GM06990 (cell line): ENCODE data around the gene CD3G.

Experiments
- DNase-seq: peaks from one replicate; pipeline ENCODE4 v3.0.0-alpha.2; 2011; ENCODE audit not compliant: insufficient read length; ENCODE audit errors: extremely low read depth
- H3K27me3 ChIP-seq: replicated peaks from 2 replicates; pipeline ENCODE4 v1.6.0; 2011; ENCODE audit warnings: low read length; ENCODE audit not compliant: control insufficient read depth, insufficient read depth
- H3K36me3 ChIP-seq: 2 replicates; pipeline ENCODE4 v1.5.1; 2011; ENCODE audit warnings: low read length; ENCODE audit not compliant: control insufficient read depth, insufficient read depth
- H3K4me3 ChIP-seq: replicated peaks from 2 replicates; pipeline ENCODE4 v1.5.1; 2011; ENCODE audit warnings: low read depth, mild to moderate bottlenecking, control low read depth, low read length
- TF ChIP-seq, protein P1 (sequence below): IDR thresholded peaks from 2 replicates; pipeline ENCODE4 v1.5.1; 2011; ENCODE audit warnings: low read length, control low read depth, mild to moderate bottlenecking, inconsistent platforms; ENCODE audit not compliant: insufficient read depth, poor library complexity, severe bottlenecking

Gene CD3G

DNA sequence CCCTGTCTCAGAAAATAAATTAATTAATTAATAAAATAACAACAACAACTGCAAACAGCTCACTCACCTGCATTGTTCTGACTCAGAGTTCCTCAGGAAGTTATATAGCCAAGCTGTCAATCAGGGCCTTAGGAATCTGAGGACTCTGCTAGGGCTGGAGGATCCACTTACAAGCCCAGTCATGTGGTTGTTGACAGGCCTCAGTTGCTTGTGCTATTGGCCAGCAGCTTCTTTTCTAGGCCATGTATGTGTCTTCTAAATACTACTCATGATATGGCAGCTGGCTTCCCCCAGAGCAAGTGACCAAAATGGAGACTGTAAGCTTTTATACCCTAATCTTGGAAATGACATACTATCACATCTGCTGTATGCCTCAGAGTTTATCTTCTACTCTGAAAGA lies 36.4 kb downstream of the CD3G start:
- no peaks in the 10 kb centered on the region for H3K27me3 ChIP-seq
- H3K4me3 ChIP-seq = no peak overlapping the region
- no peak for DNase-seq
- TF ChIP-seq, protein P1, sequence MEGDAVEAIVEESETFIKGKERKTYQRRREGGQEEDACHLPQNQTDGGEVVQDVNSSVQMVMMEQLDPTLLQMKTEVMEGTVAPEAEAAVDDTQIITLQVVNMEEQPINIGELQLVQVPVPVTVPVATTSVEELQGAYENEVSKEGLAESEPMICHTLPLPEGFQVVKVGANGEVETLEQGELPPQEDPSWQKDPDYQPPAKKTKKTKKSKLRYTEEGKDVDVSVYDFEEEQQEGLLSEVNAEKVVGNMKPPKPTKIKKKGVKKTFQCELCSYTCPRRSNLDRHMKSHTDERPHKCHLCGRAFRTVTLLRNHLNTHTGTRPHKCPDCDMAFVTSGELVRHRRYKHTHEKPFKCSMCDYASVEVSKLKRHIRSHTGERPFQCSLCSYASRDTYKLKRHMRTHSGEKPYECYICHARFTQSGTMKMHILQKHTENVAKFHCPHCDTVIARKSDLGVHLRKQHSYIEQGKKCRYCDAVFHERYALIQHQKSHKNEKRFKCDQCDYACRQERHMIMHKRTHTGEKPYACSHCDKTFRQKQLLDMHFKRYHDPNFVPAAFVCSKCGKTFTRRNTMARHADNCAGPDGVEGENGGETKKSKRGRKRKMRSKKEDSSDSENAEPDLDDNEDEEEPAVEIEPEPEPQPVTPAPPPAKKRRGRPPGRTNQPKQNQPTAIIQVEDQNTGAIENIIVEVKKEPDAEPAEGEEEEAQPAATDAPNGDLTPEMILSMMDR = no peak
- H3K36me3 ChIP-seq = peaks cover 19% of the 10 kb centered on the region

DNA sequence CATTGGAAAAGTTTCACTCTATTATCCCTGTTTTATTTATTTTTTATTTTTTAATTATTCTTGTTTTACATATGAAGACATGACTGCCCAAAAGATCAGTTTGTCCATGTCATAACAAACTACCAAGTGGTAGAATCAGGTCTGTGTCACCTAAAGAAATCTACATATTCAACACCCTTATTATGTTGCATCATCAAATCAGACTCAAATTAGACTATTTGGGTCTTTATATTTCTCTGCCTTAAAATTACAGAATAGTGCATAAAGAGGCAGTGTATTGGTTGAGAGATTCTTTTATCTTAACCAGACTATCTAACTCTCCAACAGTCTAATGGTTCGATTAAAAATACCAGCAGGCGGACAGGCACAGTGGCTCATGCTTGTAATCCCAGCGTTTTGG lies 38.8 kb downstream of the CD3G start:
- DNase-seq = no peak
- H3K27me3 ChIP-seq = no peaks in the 10 kb centered on the region
- peaks cover 20% of the 10 kb centered on the region for H3K36me3 ChIP-seq
- H3K4me3 ChIP-seq = no peak overlapping the region
- TF ChIP-seq, protein P1 = no peak

DNA sequence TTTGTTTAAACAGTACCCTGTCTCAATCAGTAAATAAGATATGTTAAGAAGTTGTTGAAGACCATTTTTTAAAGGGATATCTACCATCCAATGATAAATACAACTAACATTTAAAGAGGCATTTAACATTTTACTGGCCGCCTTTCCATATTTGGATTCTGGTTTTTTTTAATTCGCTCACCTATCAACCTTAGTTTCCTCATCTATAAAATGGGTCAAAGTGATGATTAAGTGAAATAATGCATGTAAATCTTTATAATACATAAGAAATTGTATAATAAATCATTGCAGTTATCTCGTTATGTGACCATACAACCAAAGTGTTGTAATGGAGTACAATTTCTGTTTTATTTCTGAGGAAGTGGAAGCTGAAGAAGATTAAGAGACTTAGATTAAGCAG lies 39.5 kb downstream of the CD3G start:
- no peaks in the 10 kb centered on the region for H3K27me3 ChIP-seq
- H3K36me3 ChIP-seq = peaks cover 20% of the 10 kb centered on the region
- DNase-seq = no peak
- TF ChIP-seq, protein P1 = no peak
- no peak overlapping the region for H3K4me3 ChIP-seq

DNA sequence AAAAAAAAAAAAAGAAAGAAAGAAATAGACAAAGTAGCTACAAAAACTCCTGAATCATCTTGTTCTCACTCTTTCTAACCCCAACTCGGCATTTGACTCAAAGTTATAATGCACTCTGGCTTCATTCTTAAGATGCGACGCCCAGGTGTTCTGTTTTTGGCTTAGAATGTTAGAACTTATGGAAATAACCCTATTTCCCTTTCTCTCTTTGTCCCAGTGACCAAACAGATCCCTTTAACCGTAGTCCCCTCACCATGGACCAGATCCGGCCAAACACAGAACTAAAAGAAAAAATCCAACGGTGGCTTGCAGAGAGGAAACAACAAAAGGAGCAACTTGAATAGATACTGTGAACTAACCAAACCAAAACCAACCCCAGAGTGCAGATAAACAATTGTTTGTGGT lies 52.0 kb downstream of the CD3G start:
- peaks cover 9% of the 10 kb centered on the region for H3K36me3 ChIP-seq
- no peaks in the 10 kb centered on the region for H3K27me3 ChIP-seq
- no peak overlapping the region for H3K4me3 ChIP-seq
- no peak for DNase-seq
- TF ChIP-seq, protein P1 = no peak

DNA sequence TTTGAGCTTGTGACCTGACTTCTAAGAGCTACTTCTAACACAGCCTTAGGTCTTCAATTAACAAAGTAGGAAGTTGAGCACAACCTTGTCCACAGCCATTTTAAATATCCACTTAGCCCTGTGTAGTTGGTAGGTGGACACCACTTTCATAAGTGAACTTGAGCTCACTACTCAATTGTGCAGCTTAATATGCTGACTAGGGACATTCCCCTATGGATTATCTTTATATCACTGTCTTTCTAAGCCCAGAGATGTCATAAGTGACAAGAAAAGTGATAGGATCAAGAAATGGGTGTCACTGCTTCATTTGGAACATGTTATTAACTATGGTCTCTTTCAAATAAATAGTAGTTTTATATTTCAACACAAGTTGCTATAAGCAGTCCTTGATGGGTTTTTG lies 53.3 kb downstream of the CD3G start:
- no peak overlapping the region for H3K4me3 ChIP-seq
- DNase-seq = no peak
- no peaks in the 10 kb centered on the region for H3K27me3 ChIP-seq
- TF ChIP-seq, protein P1 = no peak
- H3K36me3 ChIP-seq = peaks cover 9% of the 10 kb centered on the region
